Spleen (tissue), 11 donors: ENCODE results near the gene COL28A1. TPM values are rescaled to one million over a fixed set of nuclear protein-coding genes. Genes with fewer than 3 reads are reported as not detected.
A peak's percentile ranks its signal among the peaks of the same experiment; 100 is the strongest.

Experiments
- DNase-seq: peaks from one replicate; pipeline ENCODE4 v3.0.0-alpha.2; 2020
- H3K27ac ChIP-seq, 8 donors: fragments of 200-600 bp; sonication (generic) in 7 of 8; 1 replicate in 4 of 8; 2 replicates in 4 of 8; pipeline versions ENCODE4 v1.5.0 to v1.8.0; 2016 to 2021; ENCODE audit warnings: inconsistent platforms in 4 of 8, mild to moderate bottlenecking in 4 of 8, moderate library complexity in 1 of 8
- H3K27me3 ChIP-seq, 7 donors: fragments of 200-600 bp; sonication (generic) in 6 of 7; replicated peaks in 1 of 7; 1 replicate in 4 of 7; 2 replicates in 3 of 7; pipeline versions ENCODE4 v1.5.0 to v1.8.0; 2016 to 2021; ENCODE audit warnings: inconsistent platforms in 3 of 7, mild to moderate bottlenecking in 1 of 7
- H3K36me3 ChIP-seq, 6 donors: fragments of 200-600 bp; sonication (generic) in 5 of 6; 1 replicate in 4 of 6; 2 replicates in 2 of 6; pipeline versions ENCODE4 v1.5.0 to v1.8.0; 2016 to 2021; ENCODE audit warnings: inconsistent platforms in 2 of 6
- H3K4me1 ChIP-seq, 6 donors: fragments of 200-600 bp; sonication (generic) in 5 of 6; 1 replicate in 3 of 6; 2 replicates in 3 of 6; pipeline versions ENCODE4 v1.5.0 to v1.8.0; 2016 to 2021; ENCODE audit warnings: inconsistent platforms in 3 of 6
- H3K4me3 ChIP-seq, 8 donors: fragments of 200-600 bp; sonication (generic) in 7 of 8; 1 replicate in 4 of 8; 2 replicates in 4 of 8; pipeline versions ENCODE4 v1.5.0 to v1.8.0; 2016 to 2021; ENCODE audit warnings: inconsistent platforms in 4 of 8, mild to moderate bottlenecking in 4 of 8, moderate library complexity in 2 of 8
- H3K9me3 ChIP-seq, 8 donors: fragments of 200-600 bp; sonication (generic) in 7 of 8; 1 replicate in 4 of 8; 2 replicates in 4 of 8; pipeline versions ENCODE4 v1.5.0 to v1.8.0; 2016 to 2021; ENCODE audit warnings: inconsistent platforms in 4 of 8
- POLR2A ChIP-seq, 3 donors: fragments of 450-650 bp; IDR thresholded peaks; one replicate each; pipeline ENCODE4 v1.5.1; 2017; ENCODE audit warnings: antibody characterized with exemption in 3 of 3, mild to moderate bottlenecking in 1 of 3
- POLR2AphosphoS5 ChIP-seq, 3 donors: sonication (generic); formaldehyde crosslinking; IDR thresholded peaks; one replicate each; pipeline ENCODE4 v1.5.1; 2017; ENCODE audit warnings: antibody characterized with exemption in 3 of 3
- WGBS, 5 donors: extraction: QIAGEN DNeasy Blood & Tissue Kit in 3 of 5; methylation state at CpG; one replicate each; pipeline versions ENCODE4 v1.1.5 to v1.1.7; 2013 to 2018; 5-methylcytosine and 5-hydroxymethylcytosine counted together
- intact Hi-C: fragments of 100-400 bp; cut with DNase I; formaldehyde crosslinking; loops from one replicate; pipeline ENCODE4 v1.15.0; 2023; ENCODE audit warnings: low total_unique reads
- polyA plus RNA-seq, 3 donors: library from polyadenylated mRNA; stranded (reverse); fragments of 200-250 nt; gene quantifications; one replicate each; pipeline ENCODE4 v1.2.1, GENCODE V29; 2013
- total RNA-seq, 7 donors: library from RNA; depleted of rRNA in 3 of 7; stranded (reverse); fragments of >200 nt in 3 of 7; fragmentation: NEBNext Ultra II Directional in 4 of 7; extraction: Animal tissue kit (Norgen Biotek cat#: 25700) in 4 of 7; gene quantifications; one replicate each; pipeline versions ENCODE4 v1.1.0 to v1.2.1, GENCODE V29; 2016 to 2021
- TF ChIP-seq, protein P1 (sequence below), 11 experiments: fragments of 200-600 bp in 7 of 11; fragments of 450-650 bp in 4 of 11; sonication (generic) in 4 of 11; IDR thresholded peaks in 8 of 11; conservative IDR thresholded peaks in 3 of 11; 1 replicate in 7 of 11; 2 replicates in 4 of 11; pipeline versions ENCODE4 v1.4.0 to v1.8.0; 2016 to 2021; ENCODE audit warnings: antibody characterized with exemption in 11 of 11, inconsistent platforms in 4 of 11, mild to moderate bottlenecking in 1 of 11
- donor health status: healthy with polysubstance abuse.
- donor health status: DM: no; HTN: no; CAD: no; lungs with moderate emphysema.
- donor health status: DM: no; HTN: no; CAD: no.
- donor health status: Bipolar disorder and iron deficiency.
- donor health status: healthy.
- donor health status: DM: no; HTN: no; CAD: no.
- donor health status: DM: yes; HTN: yes; CAD: no.

COL28A1 gene
- total and polyA plus RNA-seq, 10 donors: 0.08 to 1.6 (median 0.51) TPM

DNA sequence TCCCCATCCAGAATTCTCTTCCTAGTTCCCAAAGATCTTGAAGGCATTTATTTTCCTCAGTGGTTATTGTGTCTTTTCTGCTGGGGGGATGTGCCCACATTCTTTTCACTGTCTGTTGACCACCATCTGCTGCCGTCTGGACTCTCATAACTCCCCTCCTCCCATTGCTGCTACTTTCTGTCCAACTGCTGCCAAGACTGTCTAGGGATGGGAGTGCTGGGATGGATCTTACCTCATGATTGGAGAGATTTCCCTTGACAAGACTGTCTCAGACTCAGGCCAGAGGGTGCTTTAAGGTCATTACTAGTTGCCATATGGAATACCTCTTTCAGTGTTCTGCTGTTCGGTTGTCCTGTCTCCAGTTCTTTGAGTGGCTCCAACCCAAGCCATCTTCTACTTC, 211.8 kb downstream of the COL28A1 start:
- Histone ChIP-seq H3K9me3 (no peaks in the 10 kb centered on the region), H3K4me1 (peaks cover 0 to 28% (median 15%) of the 10 kb centered on the region in 6 donors), H3K27me3 (no peaks in the 10 kb centered on the region), H3K4me3 (no peak overlapping the region), H3K27ac (peak overlapping the region in 1 of 8 donors; percentile 40), H3K36me3 (no peaks in the 10 kb centered on the region)
- no peak for DNase-seq
- 79 to 93% (median 88%) methylated on average over 2 of the region's 2 CpGs for WGBS, 5 donors
- intact Hi-C loops: no loop called here
- TF ChIP-seq POLR2AphosphoS5 (IDR thresholded peaks at IDR 0.05): no peak
- no peak for TF ChIP-seq POLR2A (IDR thresholded peaks at IDR 0.05)
- TF ChIP-seq, protein P1, sequence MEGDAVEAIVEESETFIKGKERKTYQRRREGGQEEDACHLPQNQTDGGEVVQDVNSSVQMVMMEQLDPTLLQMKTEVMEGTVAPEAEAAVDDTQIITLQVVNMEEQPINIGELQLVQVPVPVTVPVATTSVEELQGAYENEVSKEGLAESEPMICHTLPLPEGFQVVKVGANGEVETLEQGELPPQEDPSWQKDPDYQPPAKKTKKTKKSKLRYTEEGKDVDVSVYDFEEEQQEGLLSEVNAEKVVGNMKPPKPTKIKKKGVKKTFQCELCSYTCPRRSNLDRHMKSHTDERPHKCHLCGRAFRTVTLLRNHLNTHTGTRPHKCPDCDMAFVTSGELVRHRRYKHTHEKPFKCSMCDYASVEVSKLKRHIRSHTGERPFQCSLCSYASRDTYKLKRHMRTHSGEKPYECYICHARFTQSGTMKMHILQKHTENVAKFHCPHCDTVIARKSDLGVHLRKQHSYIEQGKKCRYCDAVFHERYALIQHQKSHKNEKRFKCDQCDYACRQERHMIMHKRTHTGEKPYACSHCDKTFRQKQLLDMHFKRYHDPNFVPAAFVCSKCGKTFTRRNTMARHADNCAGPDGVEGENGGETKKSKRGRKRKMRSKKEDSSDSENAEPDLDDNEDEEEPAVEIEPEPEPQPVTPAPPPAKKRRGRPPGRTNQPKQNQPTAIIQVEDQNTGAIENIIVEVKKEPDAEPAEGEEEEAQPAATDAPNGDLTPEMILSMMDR (IDR thresholded peaks at IDR 0.05 in 8 of 11, conservative IDR thresholded peaks at IDR 0.05 in 3 of 11): no peak

DNA sequence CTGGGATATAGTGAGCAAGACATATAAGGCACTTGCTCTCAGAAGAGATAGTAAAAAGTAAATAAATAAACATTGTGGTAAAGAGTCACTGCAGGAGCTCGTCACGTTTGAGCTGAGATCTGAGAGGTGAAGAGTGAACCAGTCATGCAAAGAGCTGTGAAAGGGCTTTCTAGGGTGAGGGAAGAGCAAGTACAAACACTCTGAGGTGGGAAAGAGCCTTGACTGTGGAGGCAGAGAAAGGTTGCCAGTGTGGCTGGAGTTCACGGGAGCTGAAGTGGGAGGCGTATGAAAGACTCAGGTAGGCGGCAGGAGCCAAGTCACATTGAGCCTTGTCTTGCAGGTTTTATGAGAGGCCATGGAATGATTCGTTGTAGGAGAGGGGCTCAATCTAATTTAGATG, 212.3 kb downstream of the COL28A1 start:
- H3K36me3 ChIP-seq: no peaks in the 10 kb centered on the region
- no peak for DNase-seq
- WGBS, 5 donors: 70 to 81% (median 79%) methylated on average over 6 of the region's 6 CpGs
- intact Hi-C loops: no loop called here
- TF ChIP-seq POLR2A (IDR thresholded peaks at IDR 0.05): no peak
- TF ChIP-seq, protein P1 (IDR thresholded peaks at IDR 0.05 in 8 of 11, conservative IDR thresholded peaks at IDR 0.05 in 3 of 11): no peak
- no peak for TF ChIP-seq POLR2AphosphoS5 (IDR thresholded peaks at IDR 0.05)
- H3K27me3 ChIP-seq: no peaks in the 10 kb centered on the region
- no peaks in the 10 kb centered on the region for H3K9me3 ChIP-seq
- no peak overlapping the region for H3K4me3 ChIP-seq
- H3K27ac ChIP-seq: no peak overlapping the region
- H3K4me1 ChIP-seq: peaks cover 0 to 28% (median 15%) of the 10 kb centered on the region in 6 donors

DNA sequence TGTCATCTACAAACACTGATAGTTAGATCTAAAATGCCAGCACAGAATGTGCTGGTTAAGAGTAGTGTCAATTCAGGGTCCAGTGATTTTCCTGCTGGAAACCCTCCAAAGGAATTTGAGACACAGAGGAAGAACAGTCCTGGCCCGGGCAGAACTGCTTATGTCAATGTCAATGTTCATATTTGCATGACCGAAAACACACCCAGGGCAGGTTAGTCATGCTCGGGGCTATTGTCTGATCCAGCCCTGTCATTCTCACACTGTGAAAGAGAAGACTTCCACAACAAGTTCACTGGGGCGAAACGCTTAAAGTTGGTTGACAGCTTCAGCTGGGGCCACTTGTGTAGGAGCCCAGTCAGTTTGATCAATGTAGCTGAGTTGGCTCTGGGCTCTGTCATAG, 214.0 kb downstream of the COL28A1 start:
- Histone ChIP-seq H3K27me3 (no peaks in the 10 kb centered on the region), H3K36me3 (no peaks in the 10 kb centered on the region), H3K4me1 (peaks cover 0 to 28% (median 15%) of the 10 kb centered on the region in 6 donors), H3K9me3 (no peaks in the 10 kb centered on the region), H3K4me3 (no peak overlapping the region), H3K27ac (peak overlapping the region in 7 of 8 donors; percentile 10 to 74 (median 58))
- DNase-seq: peak; percentile 71
- TF ChIP-seq POLR2AphosphoS5 (IDR thresholded peaks at IDR 0.05) (peak in 1 of 3 donors; percentile 61), POLR2A (IDR thresholded peaks at IDR 0.05) (no peak)
- 43 to 74% (median 53%) methylated on average over 5 of the region's 5 CpGs for WGBS, 5 donors
- intact Hi-C loops: no loop called here

DNA sequence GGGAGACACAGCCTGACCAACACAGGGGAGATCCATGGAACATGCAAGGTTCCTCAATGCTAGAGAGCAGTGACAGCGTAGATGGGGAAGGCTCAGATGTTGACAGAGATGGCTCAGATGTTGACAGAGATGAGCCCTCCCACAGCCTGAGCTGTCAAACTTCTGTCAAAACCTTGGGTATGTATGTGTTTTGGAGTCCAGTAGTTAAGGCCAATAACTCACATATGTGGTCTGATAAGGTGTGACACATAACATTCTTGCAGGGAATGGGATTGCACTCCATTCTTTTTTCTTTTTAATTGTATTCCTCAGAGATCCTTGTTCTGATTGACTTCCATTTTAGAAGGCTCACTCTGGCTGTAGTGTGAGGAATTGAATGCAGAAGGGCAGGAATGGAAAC, 217.1 kb downstream of the COL28A1 start:
- intact Hi-C loops: no loop called here
- WGBS, 5 donors: 71 to 92% (median 77%) methylated on average over 1 of the region's 1 CpG
- no peak overlapping the region for H3K4me3 ChIP-seq

More for the DNA sequence above, 217.1 kb downstream of the COL28A1 start:
- no peaks in the 10 kb centered on the region for H3K36me3 ChIP-seq
- no peak overlapping the region for H3K27ac ChIP-seq
- no peaks in the 10 kb centered on the region for H3K27me3 ChIP-seq
- TF ChIP-seq POLR2AphosphoS5 (IDR thresholded peaks at IDR 0.05) (no peak), POLR2A (IDR thresholded peaks at IDR 0.05) (no peak)
- TF ChIP-seq, protein P1 (IDR thresholded peaks at IDR 0.05 in 8 of 11, conservative IDR thresholded peaks at IDR 0.05 in 3 of 11): no peak
- peaks cover 0 to 26% (median 15%) of the 10 kb centered on the region in 6 donors for H3K4me1 ChIP-seq
- no peak for DNase-seq
- no peaks in the 10 kb centered on the region for H3K9me3 ChIP-seq
